Stimulated activated naive CD8-positive, alpha-beta T cell treated with anti-CD3 and anti-CD28 coated beads, Interleukin-15, Interleukin-2, amounts not matched to agents 100 ng/mL and 50 ng/mL, for 24 hours (primary cell): ENCODE results near the gene KCNH1.

Experiments
- H3K27ac Mint-ChIP-seq: one replicate; pipeline ENCODE4 v1.8.0; 2021; ENCODE audit warnings: mild to moderate bottlenecking, mixed read lengths
- H3K27me3 Mint-ChIP-seq: one replicate; pipeline ENCODE4 v1.8.0; 2021; ENCODE audit warnings: mixed read lengths
- H3K36me3 Mint-ChIP-seq: one replicate; pipeline ENCODE4 v1.8.0; 2021; ENCODE audit warnings: low read depth, mixed read lengths
- H3K4me1 Mint-ChIP-seq: one replicate; pipeline ENCODE4 v1.8.0; 2021; ENCODE audit warnings: low read depth, mixed read lengths
- H3K4me3 Mint-ChIP-seq: one replicate; pipeline ENCODE4 v1.8.0; 2021; ENCODE audit warnings: mild to moderate bottlenecking, mixed read lengths
- H3K9me3 Mint-ChIP-seq: one replicate; pipeline ENCODE4 v1.8.0; 2021; ENCODE audit warnings: mixed read lengths

The KCNH1 gene

GRCh38 chr1:210647406-210648333 is 486.3 kb downstream of the KCNH1 start:
- Mint-ChIP-seq H3K9me3 (no peaks in the 10 kb centered on the region), H3K36me3 (no peaks in the 10 kb centered on the region), H3K4me3 (no peak overlapping the region), H3K27ac (no peak overlapping the region), H3K4me1 (no peaks in the 10 kb centered on the region), H3K27me3 (no peaks in the 10 kb centered on the region)

GRCh38 chr1:210646258-210646616 is 487.7 kb downstream of the KCNH1 start:
- no peaks in the 10 kb centered on the region for H3K9me3 Mint-ChIP-seq
- no peaks in the 10 kb centered on the region for H3K4me1 Mint-ChIP-seq
- no peak overlapping the region for H3K4me3 Mint-ChIP-seq
- no peak overlapping the region for H3K27ac Mint-ChIP-seq
- H3K27me3 Mint-ChIP-seq, result no peaks in the 10 kb centered on the region
- no peaks in the 10 kb centered on the region for H3K36me3 Mint-ChIP-seq

- H3K9me3 Mint-ChIP-seq, result no peaks in the 10 kb centered on the region
- no peak overlapping the region for H3K4me3 Mint-ChIP-seq
- H3K36me3 Mint-ChIP-seq, result no peaks in the 10 kb centered on the region
- H3K27me3 Mint-ChIP-seq, result no peaks in the 10 kb centered on the region
- H3K27ac Mint-ChIP-seq, result no peak overlapping the region
- no peaks in the 10 kb centered on the region for H3K4me1 Mint-ChIP-seq
Measured at GRCh38 chr1:210645582-210646257, 488.2 kb downstream of the KCNH1 start.

GRCh38 chr1:210641582-210641981 is 492.4 kb downstream of the KCNH1 start:
- no peaks in the 10 kb centered on the region for H3K4me1 Mint-ChIP-seq
- H3K4me3 Mint-ChIP-seq, result no peak overlapping the region
- no peaks in the 10 kb centered on the region for H3K9me3 Mint-ChIP-seq
- no peaks in the 10 kb centered on the region for H3K27me3 Mint-ChIP-seq
- no peaks in the 10 kb centered on the region for H3K36me3 Mint-ChIP-seq
- no peak overlapping the region for H3K27ac Mint-ChIP-seq

GRCh38 chr1:210635108-210635507 is 498.8 kb downstream of the KCNH1 start:
- no peak overlapping the region for H3K4me3 Mint-ChIP-seq
- H3K27me3 Mint-ChIP-seq, result no peaks in the 10 kb centered on the region
- no peaks in the 10 kb centered on the region for H3K4me1 Mint-ChIP-seq
- no peaks in the 10 kb centered on the region for H3K36me3 Mint-ChIP-seq
- no peak overlapping the region for H3K27ac Mint-ChIP-seq
- H3K9me3 Mint-ChIP-seq, result no peaks in the 10 kb centered on the region

- Mint-ChIP-seq H3K27me3 (no peaks in the 10 kb centered on the region), H3K4me1 (no peaks in the 10 kb centered on the region), H3K36me3 (no peaks in the 10 kb centered on the region), H3K9me3 (no peaks in the 10 kb centered on the region), H3K27ac (no peak overlapping the region), H3K4me3 (no peak overlapping the region)
Measured at GRCh38 chr1:210633636-210634035, 500.3 kb downstream of the KCNH1 start.

- Mint-ChIP-seq H3K9me3 (no peaks in the 10 kb centered on the region), H3K36me3 (no peaks in the 10 kb centered on the region), H3K27ac (no peak overlapping the region), H3K4me1 (no peaks in the 10 kb centered on the region), H3K4me3 (no peak overlapping the region), H3K27me3 (no peaks in the 10 kb centered on the region)
Measured at GRCh38 chr1:210633140-210633539, 500.8 kb downstream of the KCNH1 start.

GRCh38 chr1:210631399-210631798 is 502.5 kb downstream of the KCNH1 start:
- no peaks in the 10 kb centered on the region for H3K36me3 Mint-ChIP-seq
- H3K9me3 Mint-ChIP-seq, result no peaks in the 10 kb centered on the region
- no peak overlapping the region for H3K27ac Mint-ChIP-seq

GRCh38 chr1:210629276-210629675 is 504.7 kb downstream of the KCNH1 start:
- no peaks in the 10 kb centered on the region for H3K9me3 Mint-ChIP-seq
- H3K4me1 Mint-ChIP-seq, result no peaks in the 10 kb centered on the region
- no peak overlapping the region for H3K4me3 Mint-ChIP-seq
- H3K36me3 Mint-ChIP-seq, result no peaks in the 10 kb centered on the region
- H3K27ac Mint-ChIP-seq, result no peak overlapping the region
- H3K27me3 Mint-ChIP-seq, result no peaks in the 10 kb centered on the region

More at GRCh38 chr1:210631399-210631798, 502.5 kb downstream of the KCNH1 start:
- no peaks in the 10 kb centered on the region for H3K27me3 Mint-ChIP-seq
- H3K4me1 Mint-ChIP-seq, result no peaks in the 10 kb centered on the region
- H3K4me3 Mint-ChIP-seq, result no peak overlapping the region

- no peaks in the 10 kb centered on the region for H3K27me3 Mint-ChIP-seq
- no peaks in the 10 kb centered on the region for H3K4me1 Mint-ChIP-seq
- H3K36me3 Mint-ChIP-seq, result no peaks in the 10 kb centered on the region
- no peak overlapping the region for H3K4me3 Mint-ChIP-seq
- H3K9me3 Mint-ChIP-seq, result no peaks in the 10 kb centered on the region
- H3K27ac Mint-ChIP-seq, result no peak overlapping the region
Measured at GRCh38 chr1:210627755-210628154, 506.2 kb downstream of the KCNH1 start.
